ENCODE measurements around the gene PAX2.

- TF ChIP-seq CTCF (IDR thresholded peaks at IDR 0.05; ENCODE audit: insufficient read depth, low read depth, low read length) (no peak), EZH2 (IDR thresholded peaks at IDR 0.05; ENCODE audit: insufficient read depth, low read length) (no peak)
Measured at GRCh38 chr10:100740476-100741377, 4.7 kb upstream of the PAX2 start.

Measured in astrocyte (in vitro differentiated cells and primary cell).